Activated gamma-delta T cell treated with anti-CD3 and anti-CD28 coated beads, Interleukin-2, amount 50 U/mL, for 16 hours (primary cell): Measurements from ENCODE around the gene VANGL2.
"Not testable (repeated sequence)": the region's sequence is repeated elsewhere in the genome, so short reads cannot be mapped to it uniquely, and the experiment has no call there.

ENCODE experiments used
- DNase-seq: peaks from one replicate; pipeline ENCODE4 v3.0.0-alpha.2; 2020; ENCODE audit warnings: low read depth

The VANGL2 gene

GRCh38 chr1:160370561-160371345, 29.6 kb upstream of the VANGL2 start:
- no peak for DNase-seq

GRCh38 chr1:160371346-160371631, 29.1 kb upstream of the VANGL2 start:
- no peak for DNase-seq

GRCh38 chr1:160371756-160372155, 28.6 kb upstream of the VANGL2 start:
- no peak for DNase-seq

GRCh38 chr1:160373696-160374095, 26.7 kb upstream of the VANGL2 start:
- DNase-seq: no peak

GRCh38 chr1:160374306-160375110, 25.9 kb upstream of the VANGL2 start:
- DNase-seq: no peak

GRCh38 chr1:160375788-160376524, 24.4 kb upstream of the VANGL2 start:
- no peak for DNase-seq

- no peak for DNase-seq
Measured at GRCh38 chr1:160376525-160377131, 23.7 kb upstream of the VANGL2 start.

GRCh38 chr1:160377585-160378206, 22.7 kb upstream of the VANGL2 start:
- DNase-seq: no peak

- DNase-seq: not testable (repeated sequence)
Measured at GRCh38 chr1:160384812-160385211, 15.6 kb upstream of the VANGL2 start.

GRCh38 chr1:160388406-160388805, 12.0 kb upstream of the VANGL2 start:
- DNase-seq: not testable (repeated sequence)

GRCh38 chr1:160394673-160395072, 5.7 kb upstream of the VANGL2 start:
- no peak for DNase-seq

GRCh38 chr1:160397651-160398050, 2.7 kb upstream of the VANGL2 start:
- DNase-seq: no peak

GRCh38 chr1:160398823-160399222, 1.5 kb upstream of the VANGL2 start:
- no peak for DNase-seq

GRCh38 chr1:160399544-160400222, 681 bp upstream of the VANGL2 start:
- DNase-seq: no peak

- no peak for DNase-seq
Measured at GRCh38 chr1:160400646-160401486, 502 bp downstream of the VANGL2 start.

- DNase-seq: no peak
Measured at GRCh38 chr1:160401487-160401805, 1.1 kb downstream of the VANGL2 start.

GRCh38 chr1:160402001-160402795, 1.8 kb downstream of the VANGL2 start:
- DNase-seq: no peak

- DNase-seq: no peak
Measured at GRCh38 chr1:160403244-160403643, 2.9 kb downstream of the VANGL2 start.

GRCh38 chr1:160404094-160404493, 3.7 kb downstream of the VANGL2 start:
- DNase-seq: no peak
